ENCODE results near the gene CHMP5. TPM values are rescaled to one million over a fixed set of nuclear protein-coding genes. Genes with fewer than 3 reads are reported as not detected.
A peak's percentile ranks its signal among the peaks of the same experiment; 100 is the strongest.

The CHMP5 gene
- polyA plus RNA-seq, 2 of the 4 experiments (the other 2 are of a cell fraction), result 108 to 187 TPM

DNA sequence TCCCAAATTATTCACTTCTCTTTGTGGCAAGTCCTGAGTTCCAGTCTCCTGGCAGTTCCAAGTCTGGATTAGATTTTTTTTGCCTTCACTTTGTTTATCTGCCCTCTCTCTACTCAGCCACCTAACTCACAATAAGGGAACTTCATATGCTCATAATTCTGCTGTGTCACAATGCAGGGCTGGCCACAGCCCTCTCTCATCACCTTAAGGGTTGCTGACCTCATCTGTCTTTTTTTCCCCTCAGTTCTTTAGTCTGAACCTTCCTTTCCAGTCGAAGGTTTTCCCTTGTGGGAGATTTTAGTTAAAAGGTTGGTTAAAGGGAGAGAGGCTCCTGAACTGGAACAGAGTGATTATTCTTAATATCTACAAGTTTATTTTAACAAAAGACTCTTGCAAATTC is 4.5 kb upstream of the CHMP5 start:
- Histone ChIP-seq H3K27ac (no peak overlapping the region), H3K4me2 (no peak overlapping the region), H3K4me3 (no peak overlapping the region), H3K4me1 (peaks cover 52% of the 10 kb centered on the region), H3K9me3 (no peaks in the 10 kb centered on the region)
- no peak for FAIRE-seq
- ChIA-PET CTCF (no interaction called here), POLR2A (no interaction called here)
- WGBS (ENCODE audit: missing lambda C conversion rate), result 76% methylated on average over 1 of the region's 1 CpG
- no peak for DNase-seq (ENCODE audit: low read depth in 1 of 2, low spot score in 1 of 2)
- no peak for TF ChIP-seq SMC3 (IDR thresholded peaks at IDR 0.05)
- ATAC-seq, result no peak

DNA sequence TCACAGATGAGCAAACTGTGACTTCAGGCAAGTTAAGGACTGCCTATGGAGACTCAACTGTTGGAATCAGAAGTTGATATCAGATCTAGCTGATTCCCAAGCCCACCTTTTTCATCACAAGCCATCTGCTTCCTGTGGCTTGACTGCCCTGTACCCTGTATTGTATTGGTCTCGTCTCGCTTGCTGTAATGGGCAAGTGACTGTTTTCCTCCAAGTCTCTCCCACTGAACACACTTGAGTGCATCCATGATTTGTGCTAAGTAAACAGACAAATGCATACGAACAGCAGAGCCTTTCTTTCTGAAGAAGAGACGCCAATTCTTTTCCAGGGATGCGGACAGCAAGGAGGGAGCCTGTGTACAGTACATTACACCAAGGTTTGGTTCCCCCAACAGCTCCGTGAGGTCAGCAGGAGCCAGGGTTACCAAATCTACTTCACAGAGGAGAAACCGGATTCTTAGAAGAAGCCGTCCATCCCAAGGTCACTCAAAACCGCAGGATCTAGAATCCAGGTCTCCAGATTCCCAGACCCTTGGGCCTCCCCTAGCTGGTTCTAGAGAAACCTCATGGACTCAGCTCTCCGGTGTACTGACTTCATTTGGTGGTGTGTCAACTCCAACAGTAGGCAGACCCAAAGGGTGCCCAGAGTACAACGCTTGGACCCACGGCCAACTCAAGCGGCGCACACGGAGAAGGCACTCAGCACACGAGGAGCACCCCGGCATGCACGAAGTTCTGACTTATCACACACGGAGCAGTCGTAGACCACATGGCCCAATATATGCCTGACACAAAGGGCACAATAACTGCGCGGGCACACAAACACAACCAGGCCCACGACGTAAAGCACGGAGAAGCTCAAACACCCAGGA is 1.5 kb upstream of the CHMP5 start:
- WGBS (ENCODE audit: missing lambda C conversion rate), result 3% methylated on average over 23 of the region's 25 CpGs
- CTCF ChIA-PET, result interaction anchor here (0.6 to 3.6 kb wide), 9 partner anchors 10 to 152 kb away, joined by 3 to 16 read pairs (median 5); no protein-coding TSS in a partner anchor
- Histone ChIP-seq H3K9me3 (no peaks in the 10 kb centered on the region), H3K4me1 (peaks cover 40% of the 10 kb centered on the region), H3K27ac (peak overlapping the region; percentile 94 to 96), H3K4me3 (peak overlapping the region; percentile 90), H3K4me2 (peak overlapping the region; percentile 95)
- no peak for DNase-seq (ENCODE audit: low read depth in 1 of 2, low spot score in 1 of 2)
- POLR2A ChIA-PET, result interaction anchor here (0.8 to 1.5 kb wide), 2 partner anchors 29 to 239 kb away, joined by 3 to 11 read pairs; partner anchors contain the start of gene DNAJA1
- no peak for TF ChIP-seq BHLHE40 (IDR thresholded peaks at IDR 0.05; ENCODE audit: low read depth, low read length)
- TF ChIP-seq, protein P1, sequence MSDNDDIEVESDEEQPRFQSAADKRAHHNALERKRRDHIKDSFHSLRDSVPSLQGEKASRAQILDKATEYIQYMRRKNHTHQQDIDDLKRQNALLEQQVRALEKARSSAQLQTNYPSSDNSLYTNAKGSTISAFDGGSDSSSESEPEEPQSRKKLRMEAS (IDR thresholded peaks at IDR 0.05), result peak; percentile 82
- peak; percentile 39 for FAIRE-seq
- ATAC-seq, result peak; percentile 15 to 24; a peak in 5 of 6 replicates

DNA sequence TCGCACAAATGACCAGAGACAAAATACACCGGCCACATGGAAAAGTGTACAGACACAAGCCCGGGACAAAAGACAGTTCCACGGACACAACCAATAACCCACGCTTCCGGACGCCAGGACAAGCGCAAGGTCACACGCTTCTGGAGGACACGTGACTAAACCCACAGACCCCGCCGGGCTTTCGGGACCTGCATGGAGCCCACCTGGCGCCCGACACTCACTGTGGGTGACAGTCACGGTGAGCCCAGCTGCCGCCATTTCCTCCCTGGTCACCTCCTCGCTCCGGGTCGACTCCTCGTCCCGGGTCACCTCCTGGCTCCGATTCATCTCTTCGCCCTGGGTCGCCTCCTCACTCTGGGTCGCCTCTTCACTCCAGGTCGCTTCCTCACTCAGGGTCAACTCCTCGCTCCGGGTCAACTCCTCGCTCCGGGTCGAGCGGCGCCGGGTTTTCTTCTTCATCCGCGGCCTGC is 811 bp upstream of the CHMP5 start:
- CTCF ChIA-PET, result interaction anchor here (0.6 to 3.6 kb wide), 12 partner anchors 10 to 178 kb away, joined by 3 to 16 read pairs (median 4); no protein-coding TSS in a partner anchor
- no peak for TF ChIP-seq ZSCAN20 (CRISPR knock-in tag; IDR thresholded peaks at IDR 0.05)
- TF ChIP-seq HOXA7 (CRISPR knock-in tag; IDR thresholded peaks at IDR 0.05), result no peak
- TF ChIP-seq, protein P1 (IDR thresholded peaks at IDR 0.05), result peak; percentile 58; the same call in 1 of the 2 replicates
- no peak for TF ChIP-seq ZNF302 (CRISPR knock-in tag; IDR thresholded peaks at IDR 0.05)
- TF ChIP-seq, protein P2, sequence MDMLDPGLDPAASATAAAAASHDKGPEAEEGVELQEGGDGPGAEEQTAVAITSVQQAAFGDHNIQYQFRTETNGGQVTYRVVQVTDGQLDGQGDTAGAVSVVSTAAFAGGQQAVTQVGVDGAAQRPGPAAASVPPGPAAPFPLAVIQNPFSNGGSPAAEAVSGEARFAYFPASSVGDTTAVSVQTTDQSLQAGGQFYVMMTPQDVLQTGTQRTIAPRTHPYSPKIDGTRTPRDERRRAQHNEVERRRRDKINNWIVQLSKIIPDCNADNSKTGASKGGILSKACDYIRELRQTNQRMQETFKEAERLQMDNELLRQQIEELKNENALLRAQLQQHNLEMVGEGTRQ (IDR thresholded peaks at IDR 0.05), result peak; percentile 83
- TF ChIP-seq, protein P3, sequence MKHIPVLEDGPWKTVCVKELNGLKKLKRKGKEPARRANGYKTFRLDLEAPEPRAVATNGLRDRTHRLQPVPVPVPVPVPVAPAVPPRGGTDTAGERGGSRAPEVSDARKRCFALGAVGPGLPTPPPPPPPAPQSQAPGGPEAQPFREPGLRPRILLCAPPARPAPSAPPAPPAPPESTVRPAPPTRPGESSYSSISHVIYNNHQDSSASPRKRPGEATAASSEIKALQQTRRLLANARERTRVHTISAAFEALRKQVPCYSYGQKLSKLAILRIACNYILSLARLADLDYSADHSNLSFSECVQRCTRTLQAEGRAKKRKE (CRISPR knock-in tag; IDR thresholded peaks at IDR 0.05; ENCODE audit: low read depth), result no peak
- TF ChIP-seq MAZ (IDR thresholded peaks at IDR 0.05; ENCODE audit: borderline replicate concordance, low read depth, low read length), result no peak
- no peak for TF ChIP-seq ZFP36 (IDR thresholded peaks at IDR 0.05; ENCODE audit: borderline replicate concordance, partially characterized antibody)
- DNase-seq (ENCODE audit: low read depth in 1 of 2, low spot score in 1 of 2), result peak in 1 of 2 experiments; percentile 57
- Histone ChIP-seq H3K9me3 (no peaks in the 10 kb centered on the region), H3K4me1 (peaks cover 36% of the 10 kb centered on the region), H3K4me3 (peak overlapping the region; percentile 90), H3K4me2 (peak overlapping the region; percentile 95), H3K27ac (peak overlapping the region; percentile 94 to 96)
- no peak for FAIRE-seq
- 3% methylated on average over 27 of the region's 37 CpGs for WGBS (ENCODE audit: missing lambda C conversion rate)
- ATAC-seq, result peak; percentile 19 to 62
- POLR2A ChIA-PET, result interaction anchor here (0.6 to 1.5 kb wide), 4 partner anchors 9 to 239 kb away, joined by 3 to 11 read pairs (median 4); partner anchors contain the start of genes DNAJA1 and NFX1

DNA sequence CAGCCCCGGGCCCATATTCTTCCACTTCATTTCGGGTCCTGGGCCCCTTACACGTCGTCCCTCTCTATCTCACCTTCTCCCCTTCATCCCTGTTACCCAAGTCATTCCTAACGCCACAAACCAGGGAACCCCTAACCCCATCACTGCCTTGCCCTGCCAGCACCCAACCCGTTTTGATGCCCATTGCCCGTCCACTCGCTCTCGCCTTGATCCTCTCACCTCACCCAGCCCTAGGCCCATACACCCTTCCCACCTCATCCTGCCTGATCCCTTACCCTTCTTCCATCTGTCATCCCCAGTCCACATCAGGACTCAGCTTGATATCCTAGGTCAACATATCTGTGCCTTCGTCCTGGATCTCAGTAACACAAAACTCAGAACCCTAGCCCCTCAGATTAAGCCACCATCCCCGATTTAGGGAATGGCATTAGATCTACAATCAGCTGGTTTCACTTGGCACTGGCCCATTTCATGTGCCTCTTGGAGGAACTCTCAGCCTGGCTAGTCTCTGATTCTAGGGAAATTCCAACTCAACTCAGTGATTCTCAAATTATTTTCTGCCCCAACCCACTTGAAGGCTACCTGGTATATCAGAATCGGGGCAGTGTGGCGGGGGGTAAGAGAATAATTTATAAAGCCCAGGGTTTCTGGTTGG is 489 bp downstream of the CHMP5 start:
- CTCF ChIA-PET, result interaction anchor here (1.2 to 3.4 kb wide), 3 partner anchors 22 to 188 kb away, joined by 3 to 12 read pairs (median 3); no protein-coding TSS in a partner anchor
- peak in 1 of 2 experiments; percentile 23; a peak in 2 of 6 replicates for ATAC-seq
- TF ChIP-seq GATA3 (IDR thresholded peaks at IDR 0.05; ENCODE audit: borderline replicate concordance) (no peak), MAFK (IDR thresholded peaks at IDR 0.05; ENCODE audit: partially characterized antibody) (no peak), JUN (IDR thresholded peaks at IDR 0.05) (peak in 1 of 2 experiments; percentile 48; a peak in 1 of 5 replicates)
- Histone ChIP-seq H3K4me1 (peaks cover 34% of the 10 kb centered on the region), H3K4me3 (peak overlapping the region; percentile 90), H3K27ac (peak overlapping the region; percentile 84 to 90), H3K4me2 (peak overlapping the region; percentile 87), H3K9me3 (no peaks in the 10 kb centered on the region)
- FAIRE-seq, result no peak
- POLR2A ChIA-PET, result no interaction called here
- DNase-seq (ENCODE audit: low read depth in 1 of 2, low spot score in 1 of 2), result no peak
- WGBS (ENCODE audit: missing lambda C conversion rate), result 11% methylated on average over 12 of the region's 13 CpGs
